ENCODE data around the gene ROR2.

DNA sequence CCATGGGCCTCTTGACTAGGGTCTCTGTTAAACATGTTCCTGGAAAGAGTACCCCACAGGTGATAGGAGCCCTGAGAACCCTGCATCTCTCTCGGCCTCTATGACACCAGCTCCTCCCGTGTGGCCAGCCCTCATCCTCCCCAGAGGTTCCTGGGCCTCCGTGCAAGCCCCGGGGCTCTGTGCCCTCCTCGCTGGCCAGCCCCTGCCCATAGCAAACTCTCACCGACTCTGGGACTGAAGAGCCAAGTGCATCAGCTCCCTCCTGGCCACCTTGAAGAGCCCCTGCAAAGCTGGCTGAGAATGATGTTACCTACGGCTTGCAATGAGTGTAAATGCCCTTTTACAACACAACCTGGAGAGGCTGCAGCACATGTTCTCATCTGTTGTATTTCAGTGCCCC, 224.4 kb downstream of the ROR2 start:
- TF ChIP-seq EZH2 (IDR thresholded peaks at IDR 0.05; ENCODE audit: insufficient read depth, poor library complexity, severe bottlenecking) = no peak
- TF ChIP-seq EZH2phosphoT487 (IDR thresholded peaks at IDR 0.05; ENCODE audit: insufficient read depth, low read depth) = no peak

Measured in GM23248 (cell line).